ENCODE data around the gene WFDC1. TPM values are rescaled to one million over a fixed set of nuclear protein-coding genes. Genes with fewer than 3 reads are reported as not detected.
"Not testable (repeated sequence)": the region's sequence is repeated elsewhere in the genome, so short reads cannot be mapped to it uniquely, and the experiment has no call there.

WFDC1 gene
- total RNA-seq, 1 donor from 2014 or later, result 1.4 TPM

- intact Hi-C loops (cut with DNase I), result no loop called here
- DNase-seq (no peak), ATAC-seq (ENCODE audit: poor library complexity) (no peak)
Observed at GRCh38 chr16:84340325-84341040, 45.8 kb downstream of the WFDC1 start.

DNA sequence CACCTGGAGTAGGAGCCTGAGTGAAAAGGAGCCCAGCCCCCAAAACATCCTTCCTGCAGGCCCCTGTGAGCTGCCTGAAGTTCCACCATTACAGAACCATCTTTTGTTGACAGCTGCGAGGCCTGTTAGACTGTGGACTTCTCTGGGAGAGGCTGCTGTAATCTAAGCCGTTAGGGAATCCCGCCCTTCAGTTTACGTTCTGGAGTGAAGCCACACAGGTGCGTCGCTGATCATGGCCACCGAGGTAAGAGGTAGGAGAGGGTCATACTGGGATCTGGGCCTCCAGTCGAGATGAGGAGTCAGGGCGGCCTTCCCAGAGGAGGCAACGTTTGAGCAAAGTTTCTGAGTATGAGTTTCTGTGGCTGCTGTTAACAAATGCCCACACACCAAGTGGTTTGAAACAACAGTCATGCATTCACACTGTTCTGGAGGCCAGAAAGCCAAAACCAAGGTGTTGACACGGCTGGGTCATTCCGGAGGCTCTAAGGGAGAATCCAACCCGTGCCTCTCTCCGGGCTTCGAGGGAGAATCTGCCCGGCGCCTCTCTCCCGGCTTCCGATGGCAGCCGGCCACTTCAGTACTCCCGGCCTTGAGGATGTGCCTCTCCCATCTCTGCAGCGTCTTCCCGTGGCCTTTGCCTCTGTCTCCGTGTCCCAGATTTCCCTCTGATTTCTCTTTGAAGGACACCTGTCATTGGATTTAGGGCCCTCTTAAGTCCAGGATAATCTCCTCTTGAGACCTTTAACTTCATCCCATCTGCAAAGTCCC lies 47.0 kb downstream of the WFDC1 start:
- intact Hi-C loops (cut with DNase I), result no loop called here
- ATAC-seq (ENCODE audit: poor library complexity) (no peak), DNase-seq (no peak)

DNA sequence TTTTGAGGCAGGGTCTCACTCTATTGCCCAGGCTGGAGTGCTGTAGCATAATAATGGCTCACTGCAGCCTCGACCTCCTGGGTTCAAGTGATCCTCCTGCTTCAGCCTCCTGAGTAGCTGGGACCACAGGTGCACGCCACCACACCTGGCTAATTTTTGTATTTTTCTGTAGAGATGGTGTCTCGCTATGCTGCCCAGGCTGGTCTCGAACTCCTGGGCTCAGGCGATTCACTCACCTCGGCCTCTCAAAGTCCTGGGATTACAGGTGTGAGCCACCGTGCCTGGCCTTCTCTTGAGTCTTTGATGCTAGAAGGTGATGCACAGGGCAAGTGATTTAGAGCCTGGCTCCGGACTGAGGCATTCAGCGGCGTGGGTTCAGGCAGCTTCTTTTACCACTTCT lies 49.1 kb downstream of the WFDC1 start:
- DNase-seq; intact Hi-C loops (cut with DNase I); ATAC-seq (ENCODE audit: poor library complexity): not testable (repeated sequence)

- no peak for DNase-seq
- ATAC-seq (ENCODE audit: poor library complexity), result no peak
- intact Hi-C loops (cut with DNase I), result no loop called here
Observed at GRCh38 chr16:84344781-84345180, 50.1 kb downstream of the WFDC1 start.

DNA sequence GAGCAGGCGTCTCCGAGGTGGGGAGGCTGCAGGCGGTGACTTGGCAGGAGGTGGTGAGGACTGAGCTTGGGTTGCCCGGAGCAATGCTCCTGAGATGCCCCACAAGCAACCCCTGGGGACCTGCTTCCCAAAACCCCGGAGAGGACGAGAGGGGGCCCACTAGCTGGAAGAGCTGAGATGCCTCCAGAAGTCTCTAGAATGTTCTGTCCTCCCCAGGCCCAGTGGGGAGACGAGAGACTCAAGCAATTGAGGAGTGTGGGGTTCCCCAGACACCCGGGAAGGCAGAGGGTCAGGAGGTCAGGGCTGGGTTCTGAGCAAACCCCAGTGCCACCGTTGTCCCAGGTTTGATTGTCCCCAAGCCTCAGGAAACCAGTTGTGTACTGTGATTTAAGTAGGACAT lies 52.5 kb downstream of the WFDC1 start:
- ATAC-seq (ENCODE audit: poor library complexity) (no peak), DNase-seq (no peak)
- intact Hi-C loops (cut with DNase I), result no loop called here

DNA sequence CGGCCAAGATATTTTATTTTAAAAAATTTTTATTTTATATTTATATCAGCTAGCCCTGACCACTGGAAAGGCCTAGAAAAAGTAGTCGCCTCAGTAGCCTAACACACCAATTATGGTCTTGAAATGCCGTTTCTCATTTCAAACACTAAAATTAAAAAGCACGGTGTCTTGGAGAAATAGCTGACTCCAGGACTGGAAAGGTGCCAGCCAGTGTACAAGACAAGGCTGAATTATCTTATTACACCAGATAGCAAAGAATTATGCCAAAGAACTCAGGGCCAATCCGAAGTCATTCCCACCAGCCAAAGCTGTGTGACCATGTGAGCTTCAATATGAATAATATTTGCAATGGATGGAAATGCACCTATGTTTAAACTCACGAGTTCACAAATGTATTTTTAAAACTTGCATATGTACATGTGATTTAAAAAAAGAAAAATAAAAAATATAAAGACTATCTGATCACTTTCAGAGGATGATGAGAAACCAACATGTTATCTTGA lies 53.8 kb downstream of the WFDC1 start:
- ATAC-seq (ENCODE audit: poor library complexity), result no peak
- DNase-seq, result no peak
- intact Hi-C loops (cut with DNase I), result no loop called here

DNA sequence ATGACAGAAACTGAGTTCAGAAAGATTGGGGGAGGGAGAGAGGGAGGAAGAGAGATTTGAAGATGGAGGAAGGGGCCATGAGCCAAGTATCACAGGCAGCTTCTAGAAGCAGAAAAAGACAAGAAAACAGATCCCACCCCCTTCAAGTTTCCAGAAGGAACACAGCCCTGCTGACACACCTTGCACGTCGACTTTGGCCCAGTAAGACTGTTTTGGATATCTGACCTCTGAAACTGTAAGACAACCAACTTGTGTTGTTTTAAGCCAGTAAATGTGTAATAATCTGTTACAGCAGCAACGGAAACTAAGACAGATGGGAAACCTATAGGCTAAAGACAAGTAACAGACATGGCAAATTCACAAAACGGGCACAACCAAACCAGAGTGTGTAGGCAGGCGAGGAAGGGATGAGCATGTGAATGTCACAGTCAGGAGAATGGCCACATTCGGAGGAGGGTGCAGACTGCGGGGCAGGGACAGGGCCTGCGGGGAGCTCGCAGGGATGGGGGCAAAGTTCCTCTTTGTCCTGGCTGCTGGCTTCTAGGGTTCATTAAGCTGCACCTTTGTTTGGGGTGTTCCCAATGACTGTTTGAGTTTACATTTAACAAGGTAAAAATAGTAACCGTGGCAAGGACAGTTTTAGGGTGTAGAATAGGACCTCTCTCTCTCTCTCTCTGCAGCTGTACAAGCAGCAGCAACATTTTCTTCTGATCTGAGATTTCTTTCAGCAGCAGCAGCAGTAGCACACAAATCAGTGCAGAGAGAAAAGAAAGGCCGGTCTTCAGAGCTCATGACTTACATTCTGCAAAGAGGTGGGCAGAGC lies 55.4 kb downstream of the WFDC1 start:
- intact Hi-C loops (cut with DNase I), result no loop called here
- ATAC-seq (ENCODE audit: poor library complexity), result no peak

DNA sequence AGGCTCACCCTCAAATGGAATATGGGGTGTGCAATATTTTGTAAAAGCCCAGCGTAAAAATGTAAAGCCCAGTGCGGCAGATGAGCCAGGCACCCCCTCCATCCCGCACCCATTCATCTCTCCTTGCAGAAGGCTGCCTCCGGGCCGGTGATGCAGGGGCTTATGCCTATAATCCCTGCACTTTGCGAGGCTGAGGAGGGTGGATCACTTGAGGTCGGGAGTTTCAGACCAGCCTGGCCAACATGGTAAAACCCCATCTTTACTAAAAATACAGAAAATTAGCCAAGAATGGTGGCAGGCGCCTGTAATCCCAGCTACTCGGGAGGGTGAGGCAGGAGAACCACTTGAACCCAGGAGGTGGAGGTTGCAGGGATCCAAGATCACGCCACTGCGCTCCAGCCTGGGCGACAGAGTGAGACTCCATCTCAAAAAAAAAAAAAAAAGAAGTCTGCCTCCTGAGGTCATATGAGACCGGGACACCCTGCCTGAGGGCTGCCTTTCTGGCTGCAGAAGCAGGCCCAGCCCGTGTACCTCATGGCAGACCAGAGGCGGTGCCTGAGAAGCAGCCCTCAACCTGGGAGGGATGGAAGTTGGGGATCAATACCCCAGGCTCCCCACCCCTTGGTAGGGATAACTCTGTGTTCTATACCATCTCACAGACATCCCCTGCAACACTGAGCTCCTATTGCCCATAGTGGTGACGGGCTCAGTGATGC lies 56.2 kb downstream of the WFDC1 start:
- ATAC-seq (ENCODE audit: poor library complexity) (no peak), DNase-seq (no peak)
- intact Hi-C loops (cut with DNase I), result no loop called here

More for the DNA sequence above, 55.4 kb downstream of the WFDC1 start:
- no peak for DNase-seq

- DNase-seq (no peak), ATAC-seq (ENCODE audit: poor library complexity) (no peak)
- intact Hi-C loops (cut with DNase I), result no loop called here
Observed at GRCh38 chr16:84351630-84352029, 57.0 kb downstream of the WFDC1 start.

GRCh38 chr16:84354306-84354705 lies 59.6 kb downstream of the WFDC1 start:
- DNase-seq (no peak), ATAC-seq (ENCODE audit: poor library complexity) (no peak)
- intact Hi-C loops (cut with DNase I), result no loop called here

DNA sequence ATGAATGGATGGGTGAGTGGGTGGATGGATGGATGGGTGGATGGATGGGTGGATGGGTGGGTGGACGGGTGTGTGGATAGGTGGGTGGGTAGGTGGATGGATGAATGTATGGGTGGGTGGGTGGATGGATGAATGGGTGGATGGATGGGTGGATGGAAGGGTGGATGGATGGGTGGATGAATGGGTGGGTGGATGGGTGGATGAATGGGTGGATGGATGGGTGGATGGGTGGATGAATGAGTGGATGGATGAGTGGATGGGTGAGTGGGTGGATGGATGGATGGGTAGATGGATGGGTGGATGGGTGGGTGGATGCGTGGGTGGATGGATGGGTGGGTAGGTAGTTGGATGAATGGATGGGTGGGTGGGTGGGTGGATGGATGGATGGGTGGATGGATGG lies 60.5 kb downstream of the WFDC1 start:
- ATAC-seq (ENCODE audit: poor library complexity) (no peak), DNase-seq (no peak)
- intact Hi-C loops (cut with DNase I), result no loop called here

GRCh38 chr16:84356176-84356575 lies 61.5 kb downstream of the WFDC1 start:
- intact Hi-C loops (cut with DNase I), result no loop called here
- DNase-seq, result no peak
- no peak for ATAC-seq (ENCODE audit: poor library complexity)

- ATAC-seq (ENCODE audit: poor library complexity) (no peak), DNase-seq (no peak)
- intact Hi-C loops (cut with DNase I), result no loop called here
Observed at GRCh38 chr16:84356591-84357116, 62.0 kb downstream of the WFDC1 start.

DNA sequence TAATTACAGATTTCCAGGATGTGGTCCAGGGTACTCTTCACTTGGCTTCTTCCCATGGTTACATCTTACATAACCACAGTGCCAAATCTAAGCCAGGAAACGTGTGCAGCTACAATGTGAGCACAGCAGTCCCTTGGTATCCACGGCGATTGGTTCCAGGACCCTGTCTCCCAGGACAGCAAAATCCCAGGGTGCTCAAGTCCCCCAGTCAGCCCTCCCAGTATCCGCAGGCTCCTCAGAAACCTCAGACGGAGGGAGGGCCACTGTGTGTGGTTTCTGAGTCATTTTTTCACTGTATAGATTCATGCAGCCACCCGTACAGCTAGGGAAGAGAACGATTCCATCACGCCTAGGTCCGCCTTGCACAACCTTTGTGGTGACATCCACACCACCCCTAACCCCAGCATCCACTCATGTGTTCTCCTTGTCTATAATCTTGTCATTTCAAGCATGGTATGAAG lies 62.5 kb downstream of the WFDC1 start:
- DNase-seq (no peak), ATAC-seq (ENCODE audit: poor library complexity) (no peak)
- intact Hi-C loops (cut with DNase I), result no loop called here

DNA sequence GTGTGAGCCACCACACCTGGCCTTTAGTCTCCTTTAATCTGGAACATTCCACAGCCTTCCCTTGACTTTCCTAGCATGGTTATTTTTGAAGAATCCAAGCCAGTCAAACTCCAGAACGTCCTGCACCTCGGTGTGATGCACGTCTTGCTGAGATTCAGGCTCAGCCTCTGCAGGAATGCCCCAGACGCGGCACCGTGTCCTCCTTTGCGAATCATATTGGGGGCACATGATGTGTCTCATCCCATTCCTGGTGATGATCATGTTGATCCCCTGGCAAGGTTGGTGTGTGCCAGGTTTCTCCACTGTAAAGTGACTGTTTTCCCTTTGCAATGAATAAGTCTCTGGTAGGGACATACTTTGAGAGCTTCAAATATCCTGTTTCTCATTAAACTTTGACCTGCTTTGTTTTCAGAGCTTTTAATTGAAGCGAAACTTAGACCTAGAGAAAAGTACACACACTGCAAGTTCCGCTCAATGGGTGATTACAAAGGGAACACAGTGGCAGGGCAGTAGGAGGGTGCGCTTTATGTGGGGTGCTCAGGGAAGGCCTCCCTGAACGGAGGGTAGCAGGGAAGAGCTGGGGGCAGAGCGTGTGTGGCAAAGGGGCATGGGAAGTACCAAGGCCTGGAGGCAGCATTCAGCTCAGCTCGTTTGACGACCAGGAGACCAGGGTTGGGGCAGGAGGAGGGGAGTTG lies 64.1 kb downstream of the WFDC1 start:
- intact Hi-C loops (cut with DNase I), result no loop called here
- no peak for ATAC-seq (ENCODE audit: poor library complexity)
- DNase-seq, result no peak

DNA sequence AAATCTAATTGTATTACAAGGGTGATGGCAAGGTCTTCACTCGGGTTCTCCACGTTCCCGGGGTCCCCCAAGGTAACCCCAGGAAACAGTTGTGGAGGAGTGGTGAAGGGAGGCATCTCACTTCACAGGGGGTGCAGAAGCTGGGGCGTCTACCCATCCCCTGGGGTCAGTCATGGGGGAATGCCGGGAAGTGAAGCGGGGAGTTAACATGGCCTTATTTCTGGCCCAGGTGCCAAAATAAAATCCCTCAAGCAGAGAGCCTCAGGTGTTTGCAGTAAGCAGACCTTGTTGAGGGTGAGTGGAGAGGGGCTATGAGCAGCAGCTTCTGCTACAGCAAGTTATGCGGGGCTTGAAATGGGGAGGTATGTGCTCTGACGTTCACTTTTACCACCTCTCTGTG lies 64.6 kb downstream of the WFDC1 start:
- ATAC-seq (ENCODE audit: poor library complexity), result no peak
- DNase-seq, result no peak
- intact Hi-C loops (cut with DNase I), result no loop called here

GRCh38 chr16:84360170-84360569 lies 65.5 kb downstream of the WFDC1 start:
- no peak for ATAC-seq (ENCODE audit: poor library complexity)
- DNase-seq, result no peak
- intact Hi-C loops (cut with DNase I), result no loop called here

GRCh38 chr16:84360748-84361147 lies 66.1 kb downstream of the WFDC1 start:
- ATAC-seq (ENCODE audit: poor library complexity) (no peak), DNase-seq (no peak)

More at GRCh38 chr16:84360748-84361147, 66.1 kb downstream of the WFDC1 start:
- intact Hi-C loops (cut with DNase I), result no loop called here

All from Right ventricle myocardium superior (tissue), 1 donor.